GM12865 (cell line): ENCODE results near the gene CD164.

Experiments used
- DNase-seq: peaks from one replicate; pipeline ENCODE4 v3.0.0; 2010; ENCODE audit warnings: low read depth
- H3K4me3 ChIP-seq: 2 replicates; pipeline ENCODE4 v1.5.1; 2011; ENCODE audit warnings: mild to moderate bottlenecking, low read depth, low read length, control low read depth
- TF ChIP-seq, protein P1 (sequence below): IDR thresholded peaks from 2 replicates; pipeline ENCODE4 v1.5.1; 2011; ENCODE audit warnings: low read length, control low read depth, low read depth, inconsistent platforms; ENCODE audit not compliant: insufficient read depth; ENCODE audit errors: missing control alignments

The CD164 gene

GRCh38 chr6:109327959-109328358 lies 54.3 kb downstream of the CD164 start:
- DNase-seq, result no peak
- no peak overlapping the region for H3K4me3 ChIP-seq
- TF ChIP-seq, protein P1, sequence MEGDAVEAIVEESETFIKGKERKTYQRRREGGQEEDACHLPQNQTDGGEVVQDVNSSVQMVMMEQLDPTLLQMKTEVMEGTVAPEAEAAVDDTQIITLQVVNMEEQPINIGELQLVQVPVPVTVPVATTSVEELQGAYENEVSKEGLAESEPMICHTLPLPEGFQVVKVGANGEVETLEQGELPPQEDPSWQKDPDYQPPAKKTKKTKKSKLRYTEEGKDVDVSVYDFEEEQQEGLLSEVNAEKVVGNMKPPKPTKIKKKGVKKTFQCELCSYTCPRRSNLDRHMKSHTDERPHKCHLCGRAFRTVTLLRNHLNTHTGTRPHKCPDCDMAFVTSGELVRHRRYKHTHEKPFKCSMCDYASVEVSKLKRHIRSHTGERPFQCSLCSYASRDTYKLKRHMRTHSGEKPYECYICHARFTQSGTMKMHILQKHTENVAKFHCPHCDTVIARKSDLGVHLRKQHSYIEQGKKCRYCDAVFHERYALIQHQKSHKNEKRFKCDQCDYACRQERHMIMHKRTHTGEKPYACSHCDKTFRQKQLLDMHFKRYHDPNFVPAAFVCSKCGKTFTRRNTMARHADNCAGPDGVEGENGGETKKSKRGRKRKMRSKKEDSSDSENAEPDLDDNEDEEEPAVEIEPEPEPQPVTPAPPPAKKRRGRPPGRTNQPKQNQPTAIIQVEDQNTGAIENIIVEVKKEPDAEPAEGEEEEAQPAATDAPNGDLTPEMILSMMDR, result no peak

DNA sequence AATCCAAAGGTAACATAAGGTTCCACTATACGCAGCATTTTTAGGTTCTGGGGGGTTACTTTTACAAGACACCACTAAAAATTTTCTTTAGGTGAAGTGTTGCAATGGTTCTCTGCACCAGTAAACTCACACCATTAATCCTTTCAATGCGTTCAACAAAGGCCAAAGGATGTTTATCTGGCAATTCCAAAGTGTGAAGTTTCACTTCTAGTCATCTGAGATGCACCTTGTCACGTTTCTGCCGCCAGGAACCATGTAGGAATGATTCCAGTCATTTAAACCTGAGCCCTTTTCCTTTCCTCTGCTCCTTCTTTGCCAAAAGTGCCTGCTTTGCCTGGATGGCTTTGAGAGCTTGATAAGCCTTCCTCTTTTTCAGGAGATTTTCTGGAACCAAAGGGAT lies 54.8 kb downstream of the CD164 start:
- H3K4me3 ChIP-seq, result no peak overlapping the region
- TF ChIP-seq, protein P1, result no peak
- DNase-seq, result no peak

GRCh38 chr6:109326351-109326750 lies 55.9 kb downstream of the CD164 start:
- TF ChIP-seq, protein P1, result no peak
- DNase-seq, result no peak
- H3K4me3 ChIP-seq, result no peak overlapping the region

DNA sequence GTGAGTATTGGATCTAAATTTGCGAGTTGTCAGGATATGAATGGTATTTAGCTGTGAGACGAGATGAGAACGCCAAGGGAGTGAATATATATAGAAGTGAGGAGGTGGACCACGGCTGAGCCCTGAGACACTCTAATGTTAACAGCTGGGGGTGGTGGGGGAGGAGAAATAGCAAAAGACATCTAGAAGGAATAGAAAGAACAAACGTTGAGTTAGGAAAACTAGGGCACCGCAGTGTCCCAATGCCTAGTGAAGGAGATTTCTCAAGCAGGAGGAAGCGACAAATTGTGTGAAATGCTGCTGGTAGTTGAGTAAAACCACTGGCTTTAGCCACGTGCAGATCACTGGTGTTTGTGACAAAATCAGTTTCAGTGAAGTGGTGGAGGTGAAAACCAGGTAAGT lies 56.9 kb downstream of the CD164 start:
- no peak for DNase-seq
- H3K4me3 ChIP-seq, result no peak overlapping the region
- TF ChIP-seq, protein P1, result no peak

DNA sequence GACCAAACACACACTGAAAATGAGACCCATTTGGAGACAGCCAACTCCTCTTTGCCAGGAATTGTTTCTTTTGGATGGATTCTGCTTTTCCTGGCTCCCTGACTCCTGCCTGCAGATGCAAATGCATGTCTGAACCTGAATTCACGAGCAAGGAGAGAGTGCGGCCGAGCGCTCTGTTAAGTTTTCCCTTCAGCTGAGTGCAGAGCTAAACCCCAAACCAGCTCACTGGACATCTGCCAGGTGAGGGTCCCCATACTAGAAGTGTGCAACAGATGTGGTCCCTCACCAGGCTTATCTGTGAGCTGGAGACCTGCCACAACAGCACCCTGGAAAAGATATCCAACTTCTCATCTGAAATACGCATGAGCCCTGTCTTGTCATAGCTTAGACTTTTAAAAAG lies 59.0 kb downstream of the CD164 start:
- no peak for DNase-seq
- TF ChIP-seq, protein P1, result no peak
- no peak overlapping the region for H3K4me3 ChIP-seq

DNA sequence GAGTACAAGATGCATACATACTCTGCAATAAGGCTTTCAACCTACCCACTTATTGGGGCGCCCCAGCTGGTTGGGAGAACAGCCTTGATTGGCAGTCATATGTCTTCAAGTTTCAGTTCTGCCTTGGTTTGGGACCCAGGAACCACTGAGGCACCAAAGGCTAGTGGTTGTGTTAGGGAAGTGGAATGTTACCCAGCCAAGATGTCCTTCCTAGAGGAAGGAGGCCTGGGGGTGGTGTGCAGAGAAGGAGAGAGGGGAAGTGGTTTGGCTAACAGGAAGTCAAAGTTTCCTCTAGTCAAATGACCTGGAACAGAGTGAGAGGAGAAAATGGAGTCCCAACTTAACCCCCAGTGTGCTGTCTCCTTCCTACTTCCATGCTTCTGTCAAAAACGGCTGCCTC lies 59.4 kb downstream of the CD164 start:
- no peak overlapping the region for H3K4me3 ChIP-seq
- TF ChIP-seq, protein P1, result no peak
- peak; percentile 30 for DNase-seq

DNA sequence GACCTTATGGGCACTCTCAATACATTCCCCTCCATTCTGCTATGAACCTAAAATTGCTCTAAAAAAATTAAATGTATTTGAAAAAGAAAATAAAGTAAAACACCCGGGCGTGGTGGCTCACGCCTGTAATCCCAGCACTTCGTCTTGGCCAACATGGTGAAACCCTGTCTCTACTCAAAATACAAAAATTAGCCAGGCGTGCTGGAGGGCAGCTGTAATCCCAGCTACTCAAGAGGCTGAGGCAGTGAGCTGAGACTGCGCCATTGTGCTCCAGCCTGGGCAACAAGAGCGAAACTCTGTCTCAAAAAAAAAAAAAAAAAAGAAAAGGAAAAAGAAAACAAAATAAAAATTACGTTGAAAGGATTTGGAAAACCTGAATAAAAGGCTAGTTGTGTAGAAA lies 60.5 kb downstream of the CD164 start:
- TF ChIP-seq, protein P1, result no peak
- H3K4me3 ChIP-seq, result no peak overlapping the region
- DNase-seq, result no peak
